HG03565 (cell line): Measurements from ENCODE around the gene NPBWR2.
"Not testable (repeated sequence)": the region's sequence is repeated elsewhere in the genome, so short reads cannot be mapped to it uniquely, and the experiment has no call there.

Experiments used
- ATAC-seq: cut with Tn5 transposase; IDR thresholded peaks from one replicate; pipeline ENCODE4 v1.9.1; 2021; ENCODE audit warnings: mild to moderate bottlenecking, moderate library complexity; ENCODE audit not compliant: unreplicated experiment

Gene NPBWR2

DNA sequence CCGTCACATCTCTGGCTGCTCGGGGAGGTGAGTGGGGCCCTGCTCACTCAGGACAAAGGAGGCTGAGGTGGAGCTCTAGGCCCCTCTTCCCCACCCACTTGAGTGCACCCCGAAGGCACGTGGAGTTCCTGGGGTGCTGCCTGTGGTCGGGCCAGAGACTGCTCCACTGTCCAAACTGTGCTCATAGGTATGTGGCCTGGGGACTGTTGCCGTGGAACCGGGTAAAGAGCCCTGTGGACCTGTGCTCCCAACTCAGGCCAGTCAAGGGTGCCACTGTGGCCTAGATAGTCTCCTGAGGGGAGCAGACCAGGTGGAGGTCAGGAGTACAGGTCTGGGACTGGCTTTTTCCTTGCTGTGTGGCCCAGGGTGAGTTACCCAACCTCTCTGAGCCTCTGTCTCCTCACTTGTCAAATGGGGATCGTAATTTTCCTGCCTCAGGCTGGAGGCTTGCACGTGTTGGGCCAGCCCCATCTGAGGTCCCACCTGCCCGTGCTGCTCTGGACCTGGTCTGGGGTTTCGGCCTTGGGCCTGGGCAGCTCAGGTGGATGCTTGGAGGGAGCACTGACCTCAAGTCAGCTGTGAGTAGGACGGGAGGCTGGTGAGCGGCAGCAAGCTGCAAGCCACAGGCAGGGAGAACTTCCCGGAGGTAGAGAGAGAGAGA lies 12.4 kb upstream of the NPBWR2 start:
- no peak for ATAC-seq

DNA sequence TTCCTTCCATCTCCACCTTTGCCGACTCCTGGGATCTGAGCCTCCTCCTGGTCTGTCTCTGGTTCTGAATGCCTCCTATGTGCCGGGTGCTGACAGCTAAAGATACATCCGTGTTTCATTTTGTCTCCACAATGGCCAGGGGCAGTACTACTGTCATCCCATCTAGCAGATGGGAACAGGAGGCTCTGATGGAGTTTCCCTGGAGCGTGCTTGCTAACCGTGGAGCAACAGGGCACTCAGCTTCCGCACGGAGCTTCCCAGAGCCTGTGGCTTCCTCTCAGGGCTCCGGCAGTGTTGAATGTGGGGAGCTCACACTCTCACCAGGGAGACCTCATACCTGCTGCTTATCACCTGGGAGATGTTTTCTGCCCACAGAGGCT lies 11.9 kb upstream of the NPBWR2 start:
- ATAC-seq = no peak

DNA sequence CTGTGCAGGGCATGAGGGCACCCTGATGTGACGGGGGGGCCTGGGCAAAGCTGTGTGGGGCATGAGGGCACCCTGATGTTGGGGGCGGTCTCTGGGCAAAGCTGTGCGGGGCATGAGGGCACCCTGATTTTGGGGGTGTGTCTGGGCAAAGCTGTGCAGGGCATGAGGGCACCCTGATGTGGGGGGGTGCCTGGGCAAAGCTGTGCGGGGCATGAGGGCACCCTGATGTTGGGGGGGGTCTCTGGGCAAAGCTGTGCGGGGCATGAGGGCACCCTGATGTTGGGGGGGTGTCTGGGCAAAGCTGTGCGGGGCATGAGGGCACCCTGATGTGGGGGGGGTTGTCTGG lies 10.0 kb upstream of the NPBWR2 start:
- not testable (repeated sequence) for ATAC-seq

DNA sequence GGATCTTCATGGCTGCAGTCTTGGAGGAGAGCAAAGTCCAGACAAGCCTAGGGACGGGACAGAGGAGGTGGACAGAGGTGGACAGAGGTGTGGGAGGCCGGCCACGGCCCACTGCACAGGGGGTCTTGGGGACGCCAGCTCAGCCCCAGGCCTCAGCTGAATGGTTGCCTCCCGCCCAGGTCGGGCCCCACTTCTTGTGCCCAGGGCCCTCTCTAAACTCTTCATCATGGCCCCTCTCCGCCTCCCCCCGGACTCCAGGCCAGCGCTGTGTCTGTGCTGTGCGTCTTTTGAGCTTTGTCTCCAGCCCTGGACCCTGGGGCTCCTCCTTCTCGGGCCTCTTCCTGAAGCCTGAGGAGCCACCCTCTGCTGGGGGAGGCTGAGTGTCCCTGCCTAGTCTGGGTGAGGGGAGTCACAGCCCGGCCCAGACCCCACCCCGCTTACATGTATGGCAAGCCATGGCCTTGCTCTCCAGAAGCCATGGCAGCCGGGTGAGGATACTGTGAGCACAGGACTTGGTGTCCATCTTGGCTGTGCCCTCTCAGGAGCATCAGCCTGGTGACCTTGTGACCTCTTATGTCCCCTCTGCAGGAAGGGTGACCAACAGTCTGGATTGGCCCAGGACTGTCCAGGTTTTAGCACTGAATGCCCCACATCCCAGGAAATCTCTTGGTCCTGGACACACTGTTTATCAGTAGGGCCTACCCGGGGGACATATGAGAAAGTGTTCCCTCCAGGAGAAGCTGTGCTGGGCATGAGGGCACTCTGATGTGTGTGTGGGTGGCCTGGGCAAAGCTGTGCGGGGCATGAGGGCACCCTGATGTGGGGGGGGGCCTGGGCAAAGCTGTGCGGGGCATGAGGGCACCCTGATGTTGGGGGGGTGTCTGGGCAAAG lies 9.4 kb upstream of the NPBWR2 start:
- no peak for ATAC-seq

DNA sequence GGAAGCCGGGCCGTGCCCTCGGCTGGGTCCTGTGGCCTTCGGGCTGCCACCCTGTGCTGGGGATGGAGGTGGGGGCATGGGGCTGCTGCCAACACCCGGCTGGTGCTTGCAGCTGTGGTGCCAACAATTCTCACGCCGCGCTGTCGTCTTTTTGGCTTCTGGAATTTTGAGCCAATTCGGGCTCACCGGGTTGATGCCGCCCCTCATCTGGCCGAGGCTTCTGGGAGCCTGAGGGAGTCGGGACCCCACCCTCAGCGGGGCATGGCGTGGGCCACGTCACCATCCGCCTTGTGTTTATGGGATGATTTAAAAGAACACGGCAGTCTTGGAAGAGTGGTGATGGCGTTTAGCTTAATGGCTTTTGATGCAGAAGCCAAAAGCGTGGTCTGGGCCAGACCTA lies 8.7 kb upstream of the NPBWR2 start:
- ATAC-seq = no peak

DNA sequence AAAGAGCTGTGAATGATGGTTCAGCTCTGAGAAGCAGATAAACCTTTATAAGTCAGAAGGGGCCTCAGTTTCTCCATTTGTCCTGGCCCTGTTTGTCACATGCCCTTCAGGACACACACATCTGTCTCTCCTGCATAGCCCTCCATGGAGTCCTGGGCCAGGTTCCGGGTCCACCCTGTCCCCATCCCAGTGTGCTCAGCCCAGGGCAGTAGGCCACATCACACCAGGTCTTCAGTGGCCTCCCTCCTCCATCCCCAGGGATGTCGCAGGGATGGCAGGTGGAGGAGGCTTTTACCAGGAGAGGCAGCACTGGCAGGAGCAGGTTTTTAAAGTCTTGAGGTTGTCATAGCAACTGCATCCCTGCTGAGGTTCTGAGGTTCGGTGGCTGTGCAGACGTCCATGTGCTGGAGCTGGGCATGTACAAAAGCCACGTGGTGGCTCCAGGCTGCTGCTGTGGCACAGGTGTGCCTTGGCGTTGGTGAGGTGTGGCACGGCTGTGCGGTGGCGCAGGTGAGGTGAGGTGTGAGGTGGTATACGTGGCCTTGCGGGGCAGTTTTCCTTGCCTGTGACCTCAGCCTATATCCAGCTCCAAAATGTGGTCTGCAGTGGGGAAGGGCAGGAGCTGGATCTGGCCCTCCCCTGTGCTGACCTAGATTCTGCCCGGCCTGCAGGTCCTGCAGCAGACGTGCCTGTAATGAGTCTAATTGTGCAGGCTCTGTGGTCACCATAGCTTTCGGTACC lies 8.0 kb upstream of the NPBWR2 start:
- ATAC-seq = no peak

DNA sequence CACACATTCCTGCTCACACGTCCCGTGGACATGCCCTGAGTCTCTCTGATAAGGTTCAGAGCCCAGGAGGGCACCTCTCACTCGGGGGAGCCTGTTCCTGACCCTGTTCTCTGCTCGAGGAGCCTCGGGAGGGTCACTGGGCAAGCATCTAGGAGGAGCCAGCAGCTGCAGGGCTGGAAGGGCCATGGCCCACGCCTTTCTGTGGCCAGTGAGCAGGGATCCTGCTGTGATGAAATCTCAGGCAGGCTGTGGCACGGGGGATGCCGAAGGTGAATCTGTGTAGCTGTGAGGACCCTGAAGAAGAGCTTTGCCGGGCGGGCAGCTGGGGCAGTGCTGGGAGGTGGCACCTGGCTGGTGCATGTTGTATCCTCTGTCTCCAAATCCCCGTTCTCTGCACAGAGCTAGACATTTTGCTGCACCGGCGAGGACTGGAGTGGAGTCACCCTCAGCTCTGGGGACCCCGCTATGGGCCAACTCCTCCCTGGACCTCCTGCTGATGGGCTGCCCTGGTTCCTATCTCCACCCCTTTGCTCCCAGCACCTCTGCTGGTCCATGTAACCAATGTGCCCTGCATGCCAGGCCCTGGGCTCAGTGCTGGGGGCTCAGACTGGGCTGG lies 7.1 kb upstream of the NPBWR2 start:
- ATAC-seq = no peak

DNA sequence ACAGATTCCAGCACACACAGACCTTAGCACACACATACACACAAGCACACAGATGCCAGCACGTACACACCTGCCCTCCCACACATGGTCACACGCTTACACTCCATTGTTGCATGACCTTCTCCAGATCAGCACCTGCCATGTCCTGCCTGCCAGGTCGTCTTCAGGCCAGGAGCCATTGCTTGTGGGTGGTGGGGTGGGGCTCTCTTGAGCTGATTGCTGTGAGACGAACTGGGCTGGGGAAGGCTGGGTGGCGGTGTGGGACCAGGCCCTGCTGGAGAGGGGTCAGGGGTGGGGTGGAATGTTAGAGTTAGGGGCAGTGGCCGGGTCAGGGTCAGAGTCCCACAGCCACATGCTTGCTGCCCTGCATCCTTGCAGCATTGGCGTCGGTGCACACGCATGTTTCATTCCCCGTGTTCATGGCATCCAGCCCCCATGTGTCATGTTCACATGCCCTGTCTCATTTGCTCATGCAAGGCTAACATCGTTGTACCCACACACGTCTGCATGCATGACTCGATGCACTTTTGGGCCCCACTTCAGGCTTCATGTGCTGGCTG lies 6.5 kb upstream of the NPBWR2 start:
- no peak for ATAC-seq

DNA sequence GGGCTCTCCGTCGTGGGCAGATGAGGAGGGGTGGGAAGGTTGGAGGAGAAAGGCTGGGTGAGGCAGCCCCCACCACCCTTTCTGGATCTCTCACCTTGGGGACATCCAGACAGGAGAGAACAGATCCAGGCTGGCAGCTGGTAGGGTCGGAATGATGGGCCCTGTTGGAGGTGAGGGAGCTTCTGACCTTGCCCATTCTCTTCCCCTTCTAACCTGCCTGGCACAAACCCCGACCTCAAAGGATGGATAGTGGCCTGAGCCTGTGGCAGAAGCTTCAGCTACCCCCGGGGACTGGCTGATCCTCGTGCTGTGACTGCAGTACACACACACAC lies 6.0 kb upstream of the NPBWR2 start:
- ATAC-seq = no peak

DNA sequence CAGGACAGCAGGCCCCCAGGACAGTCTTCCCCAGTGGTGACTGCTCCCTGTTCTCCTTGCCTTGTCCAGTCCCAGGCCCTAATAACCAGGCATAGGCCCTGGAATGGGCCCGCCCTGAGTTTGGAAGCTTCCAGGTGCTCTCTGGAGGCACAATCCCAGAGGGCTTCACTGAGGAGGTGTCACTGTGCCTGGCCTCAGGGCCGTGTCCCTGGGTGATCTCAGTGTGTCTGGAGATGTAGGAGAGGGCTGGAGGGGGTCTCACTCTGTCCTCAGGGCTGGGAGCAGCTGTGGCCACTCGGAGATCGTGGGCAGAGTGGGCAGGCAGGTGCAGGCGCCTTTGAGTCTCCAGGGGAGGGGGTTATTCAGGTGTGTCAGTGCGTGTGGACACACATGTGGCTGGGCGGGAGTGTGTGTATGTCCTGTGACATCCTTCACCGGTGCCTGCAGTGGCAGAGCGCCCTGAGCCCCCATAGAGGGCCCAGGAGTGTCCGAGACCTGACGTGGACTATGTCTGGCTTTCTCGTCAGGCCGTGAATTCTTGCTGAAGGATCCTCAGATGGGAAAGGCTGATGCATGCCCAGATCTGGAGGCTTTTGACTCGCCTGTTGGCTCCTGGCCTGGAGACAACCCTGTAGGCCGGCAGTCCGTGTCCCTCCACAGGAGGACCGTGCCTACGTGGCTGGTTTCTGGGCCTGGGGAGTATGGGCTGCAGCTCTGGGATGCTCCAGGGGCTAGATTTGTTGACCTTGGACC lies 5.5 kb upstream of the NPBWR2 start:
- ATAC-seq = no peak

DNA sequence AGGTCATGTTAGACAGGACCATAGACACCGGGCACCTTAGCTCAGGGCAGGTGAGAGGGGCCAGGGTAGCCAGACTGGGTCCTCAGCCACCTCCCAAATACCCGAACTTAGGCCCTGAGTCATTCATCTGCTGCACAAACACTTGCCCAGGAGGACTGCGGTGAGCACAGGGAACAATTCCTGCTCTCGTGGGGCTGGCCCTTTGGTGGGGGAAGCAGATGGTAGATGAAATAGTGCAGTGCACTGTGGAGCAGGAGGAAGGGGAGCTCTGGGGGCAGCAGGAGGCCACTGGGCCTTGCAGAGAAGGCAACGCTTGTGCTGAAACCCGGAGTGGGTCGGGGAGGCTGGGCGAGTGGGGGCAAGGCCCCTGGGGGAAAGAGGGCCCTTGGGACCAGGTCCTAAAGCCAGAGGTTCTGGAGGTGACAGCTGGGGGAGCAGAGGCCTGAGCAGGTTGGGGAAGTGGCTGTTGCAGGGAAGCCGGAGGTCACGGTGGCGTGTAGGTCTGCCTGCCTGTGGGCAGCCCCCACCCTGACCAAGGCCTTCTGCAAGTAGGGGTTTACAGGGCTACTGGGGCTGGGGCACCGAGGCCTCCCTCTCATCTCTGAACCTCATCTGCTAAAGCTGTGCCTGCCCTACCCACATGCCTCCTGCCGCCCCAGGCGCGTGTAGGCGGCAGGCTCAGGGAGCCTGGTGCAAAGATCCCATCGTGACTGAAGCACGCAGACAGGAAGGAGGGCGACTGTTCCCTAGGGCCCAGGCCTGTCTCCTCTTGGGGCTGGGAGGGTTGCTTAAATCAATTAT lies 4.7 kb upstream of the NPBWR2 start:
- ATAC-seq = no peak

DNA sequence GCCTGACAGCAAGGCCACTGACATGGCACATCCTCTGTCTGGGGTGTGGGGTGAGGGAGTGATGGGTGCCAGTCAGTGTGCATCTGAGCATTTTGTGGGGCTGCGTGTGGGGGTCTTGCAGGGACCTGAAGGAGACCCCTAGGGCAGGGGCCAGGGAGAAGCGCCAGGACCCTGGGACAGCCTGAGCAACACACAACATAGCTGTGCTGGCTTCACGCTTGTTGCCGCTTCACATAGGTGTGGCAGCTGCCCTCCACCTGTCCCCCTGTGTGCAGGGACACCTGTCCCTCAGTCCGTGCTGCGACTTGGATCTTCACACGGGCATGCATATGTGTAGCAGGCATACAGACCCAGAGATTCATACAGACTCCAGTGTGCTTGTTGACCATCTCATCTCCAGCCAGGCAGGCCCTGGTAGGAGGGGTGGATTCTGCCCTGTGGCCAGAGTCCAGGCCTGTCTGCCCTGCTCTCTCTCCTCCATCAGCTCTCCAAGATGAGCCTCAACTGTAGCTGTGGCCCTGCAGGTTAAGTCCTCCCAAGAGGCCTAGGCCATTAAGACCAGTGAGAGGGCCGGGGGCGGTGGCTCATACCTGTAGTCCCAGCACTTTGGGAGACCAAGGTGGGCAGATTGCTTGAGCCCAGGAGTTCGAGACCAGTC lies 3.2 kb upstream of the NPBWR2 start:
- ATAC-seq = no peak

DNA sequence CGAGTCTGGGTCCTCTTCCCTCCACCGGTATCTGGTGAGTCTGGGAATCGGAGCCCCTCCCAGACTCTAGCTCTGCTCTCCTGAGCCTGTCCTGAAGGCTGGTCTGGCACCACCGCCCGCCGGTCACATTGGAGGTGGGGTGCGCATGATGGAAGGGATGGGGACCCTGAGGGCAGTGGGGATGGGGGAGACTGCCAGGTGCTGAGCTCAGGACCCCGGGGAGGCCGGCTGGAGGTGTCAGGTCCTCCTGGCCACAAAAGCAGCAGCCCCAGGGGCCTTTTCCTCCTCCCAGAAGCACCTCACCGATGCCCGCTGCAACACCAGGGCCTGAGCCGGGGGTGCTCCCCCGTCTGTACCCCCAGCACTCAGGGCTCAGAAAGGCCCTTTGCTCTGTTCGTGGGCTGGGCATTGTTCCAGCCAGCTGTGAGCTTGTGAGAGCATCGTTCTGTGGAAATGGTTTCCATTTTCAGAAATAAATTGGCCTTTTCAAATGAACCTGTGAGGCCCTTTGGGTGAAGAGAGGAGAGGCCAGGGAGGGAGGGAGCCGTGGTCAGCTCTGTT lies 2.5 kb upstream of the NPBWR2 start:
- ATAC-seq = no peak

DNA sequence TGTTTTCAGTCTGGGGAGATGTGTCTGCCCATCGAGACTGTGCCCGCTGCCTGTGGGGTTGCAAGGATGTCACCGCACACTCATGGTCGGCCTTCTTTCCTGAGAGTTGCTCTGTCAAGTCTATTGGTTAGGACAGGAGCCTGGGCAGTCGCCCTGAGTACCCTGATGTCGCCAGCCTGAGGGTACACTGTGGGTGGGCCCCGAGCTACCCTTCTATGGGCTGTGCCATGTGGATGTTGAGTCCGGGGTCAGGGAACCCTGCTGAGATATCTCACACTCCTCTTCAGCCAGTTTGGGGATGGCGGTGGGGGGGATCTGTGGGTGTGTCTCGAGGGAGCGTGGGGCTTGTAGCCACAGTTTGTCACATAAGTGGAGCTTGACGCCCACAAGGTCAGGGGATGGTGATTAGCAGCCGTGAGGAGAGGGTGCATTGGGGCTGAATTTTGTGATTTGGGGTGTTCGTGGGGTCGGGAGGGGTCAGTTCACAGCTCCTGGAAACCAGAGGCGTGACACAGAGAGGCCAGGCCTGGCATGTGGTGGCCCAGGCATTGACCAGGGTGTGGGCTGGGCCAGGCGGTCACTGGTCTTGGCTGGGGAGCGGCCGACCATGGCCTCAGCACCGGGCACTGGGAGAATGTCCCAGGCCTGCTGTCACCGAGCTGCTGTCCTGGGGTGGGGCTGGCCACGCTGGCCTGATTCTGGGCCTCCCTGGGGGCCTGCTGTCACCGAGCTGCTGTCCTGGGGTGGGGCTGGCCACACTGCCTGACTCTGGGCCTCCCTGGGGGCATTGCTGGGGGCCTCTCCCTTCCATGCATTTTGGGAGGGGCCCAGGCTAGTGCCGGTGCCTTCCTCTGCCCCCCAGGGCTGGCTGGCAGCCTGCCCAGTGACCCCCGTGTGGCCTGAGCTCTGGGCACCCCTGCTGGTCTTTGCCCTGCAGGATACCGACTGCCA lies 1.6 kb upstream of the NPBWR2 start:
- no peak for ATAC-seq

DNA sequence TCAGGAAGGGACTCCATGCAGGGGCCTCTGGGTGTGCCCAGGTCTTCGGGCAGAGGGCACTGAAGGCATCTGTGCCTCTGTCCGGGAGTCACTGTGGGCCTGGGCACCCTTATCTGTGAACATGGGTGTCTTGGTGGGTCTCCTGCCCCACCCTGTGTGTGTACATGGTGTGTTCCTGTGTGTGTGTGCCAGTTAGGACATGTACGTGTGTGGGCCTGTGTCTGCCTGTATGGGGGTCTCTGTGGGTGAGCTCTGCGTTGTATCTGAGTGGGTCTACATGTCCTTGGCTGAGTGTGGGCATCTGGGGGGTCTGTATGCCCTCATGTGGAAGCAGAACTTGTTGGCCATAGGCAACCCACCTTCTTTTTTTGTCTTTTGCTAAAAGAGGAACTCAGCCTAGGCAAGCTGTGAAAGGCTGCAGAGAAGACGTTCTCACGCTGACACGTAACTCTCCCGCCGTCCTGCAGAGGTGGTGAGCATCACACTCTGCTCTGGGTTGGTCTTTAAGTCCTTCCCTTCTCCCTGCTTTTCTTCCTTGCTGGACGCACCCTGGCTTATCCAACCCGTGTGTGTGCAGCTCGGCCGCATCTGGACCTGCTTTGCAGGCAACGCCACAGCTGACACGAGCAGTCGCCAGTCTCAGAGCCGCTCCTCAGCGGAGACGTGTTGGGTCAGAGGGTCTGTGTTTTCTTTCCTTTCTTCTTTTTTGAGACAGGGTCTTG lies 532 bp upstream of the NPBWR2 start:
- no peak for ATAC-seq

DNA sequence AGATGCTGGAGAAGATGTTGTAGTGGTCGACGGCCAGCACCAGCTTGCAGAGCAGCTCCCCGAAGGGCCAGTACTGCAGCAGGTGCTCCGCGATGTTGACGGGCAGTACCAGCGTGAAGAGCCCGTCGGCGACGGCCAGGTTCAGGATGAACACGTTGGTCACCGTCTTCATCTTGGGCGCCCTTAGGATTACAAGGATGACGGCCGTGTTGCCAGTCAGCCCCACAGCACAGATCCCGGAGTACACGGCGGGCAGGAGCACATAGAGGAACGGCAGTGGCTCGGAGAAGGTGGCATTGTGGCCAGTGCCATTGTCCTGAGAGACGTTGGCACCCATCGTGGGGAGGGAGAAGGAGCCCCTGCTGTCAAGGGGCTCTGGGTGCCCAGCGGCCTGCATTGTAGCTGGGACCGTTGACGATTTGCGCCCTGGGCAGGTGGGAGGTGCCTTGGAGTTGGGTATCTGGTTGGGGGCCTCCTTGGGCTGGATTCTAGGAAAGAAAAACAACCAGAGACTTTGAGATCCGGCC lies 867 bp downstream of the NPBWR2 start:
- ATAC-seq = no peak

DNA sequence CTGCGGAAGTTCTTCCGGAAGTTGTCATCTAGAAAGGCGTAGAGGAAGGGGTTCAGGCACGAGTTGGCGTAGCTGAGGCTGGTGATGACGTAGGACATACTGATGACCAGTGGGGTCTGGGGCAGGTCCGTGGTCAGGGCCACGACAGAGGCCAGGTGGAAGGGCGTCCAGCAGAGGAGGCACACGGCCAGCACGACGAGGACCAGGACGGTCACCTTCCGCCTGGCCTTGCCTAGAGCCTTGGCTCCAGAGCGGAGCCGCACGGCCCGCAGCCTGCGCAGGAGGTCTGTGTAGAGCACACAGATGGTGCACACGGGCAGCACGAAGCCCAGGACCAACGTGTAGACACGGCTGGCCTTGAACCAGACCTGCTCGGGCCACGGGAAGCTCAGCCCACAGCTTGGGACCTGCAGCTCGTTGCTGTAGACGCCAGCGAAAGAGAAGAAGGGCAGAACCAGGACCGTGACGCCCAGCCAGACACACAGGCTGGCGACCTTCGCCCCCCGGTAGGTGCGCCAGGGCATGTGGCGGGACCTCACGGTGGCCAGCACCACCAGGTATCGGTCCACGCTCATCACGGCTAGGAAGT lies 1.4 kb downstream of the NPBWR2 start:
- ATAC-seq = no peak
